PC-9 (cell line): ENCODE results near the gene ANO1. TPM values are rescaled to one million over a fixed set of nuclear protein-coding genes. Genes with fewer than 3 reads are reported as not detected.
A peak's percentile ranks its signal among the peaks of the same experiment; 100 is the strongest.

Experiments used
- BruUV-seq: library from RNA; stranded (reverse); fragments of 400-500 nt; replicated peaks from 2 replicates; lab custom pipeline; 2021; lab: Mats Ljungman, UMichigan
- CTCF ChIA-PET: fragments of 300-600 bp; sonication (Branson Sonifier 250); formaldehyde crosslinking; loops from one replicate; lab custom pipeline; 2022; ENCODE audit warnings: antibody characterized with exemption; lab: Charles Lee
- POLR2A ChIA-PET: fragments of 300-600 bp; sonication (Branson Sonifier 250); formaldehyde crosslinking; loops from one replicate; lab custom pipeline; 2022; ENCODE audit warnings: antibody characterized with exemption; ENCODE audit not compliant: unreplicated experiment; lab: Charles Lee
- DNase-seq, 2 experiments: peaks; one replicate each; pipeline versions ENCODE4 v3.0.0 to v3.0.0-alpha.2; 2015 to 2022; ENCODE audit warnings: mixed read lengths in 1 of 2
- H2AFZ ChIP-seq: fragments of 200-600 bp; sonication (generic); 2 replicates; pipeline ENCODE4 v1.8.1; 2017; ENCODE audit warnings: antibody characterized with exemption
- H3F3A ChIP-seq: fragments of 200-600 bp; sonication (generic); 2 replicates; pipeline ENCODE4 v1.8.1; 2017; ENCODE audit warnings: antibody characterized with exemption, mild to moderate bottlenecking, low read depth; ENCODE audit not compliant: insufficient read depth
- H3K27ac ChIP-seq: fragments of 200-600 bp; sonication (generic); 2 replicates; pipeline ENCODE4 v1.6.1; 2016; ENCODE audit warnings: mixed run types
- H3K27me3 ChIP-seq: fragments of 200-600 bp; sonication (generic); 2 replicates; pipeline ENCODE4 v1.6.1; 2016; ENCODE audit warnings: low read depth, mixed run types; ENCODE audit not compliant: insufficient read depth
- H3K36me3 ChIP-seq: fragments of 200-600 bp; sonication (generic); 2 replicates; pipeline ENCODE4 v1.6.1; 2016; ENCODE audit warnings: low read depth, mixed run types
- H3K4me1 ChIP-seq: fragments of 200-600 bp; sonication (generic); replicated peaks from 2 replicates; pipeline ENCODE4 v1.6.1; 2016; ENCODE audit warnings: mixed run types; ENCODE audit not compliant: insufficient read depth
- H3K4me2 ChIP-seq: fragments of 200-600 bp; sonication (generic); 2 replicates; pipeline ENCODE4 v1.6.1; 2017; ENCODE audit warnings: mixed run types
- H3K4me3 ChIP-seq: fragments of 200-600 bp; sonication (generic); 2 replicates; pipeline ENCODE4 v1.6.1; 2016; ENCODE audit warnings: mixed run types
- H3K79me2 ChIP-seq: fragments of 200-600 bp; sonication (generic); 2 replicates; pipeline ENCODE4 v1.6.1; 2017; ENCODE audit warnings: low read depth, mixed run types
- H3K9me2 ChIP-seq: fragments of 200-600 bp; sonication (generic); 2 replicates; pipeline ENCODE4 v1.8.1; 2017; ENCODE audit warnings: mild to moderate bottlenecking; ENCODE audit not compliant: insufficient read depth
- H3K9me3 ChIP-seq: fragments of 200-600 bp; sonication (generic); 2 replicates; pipeline ENCODE4 v1.8.1; 2016; ENCODE audit warnings: low read depth; ENCODE audit not compliant: insufficient read depth
- H4K20me1 ChIP-seq: fragments of 200-600 bp; sonication (generic); 2 replicates; pipeline ENCODE4 v1.8.1; 2017; ENCODE audit not compliant: insufficient read depth
- EZH2 ChIP-seq: fragments of 200-600 bp; sonication (generic); IDR thresholded peaks from 2 replicates; pipeline ENCODE4 v1.8.0; 2017; ENCODE audit warnings: antibody characterized with exemption, low read depth
- intact Hi-C: fragments of 100-400 bp; cut with micrococcal nuclease; formaldehyde crosslinking; loops from one replicate; pipeline ENCODE4 v1.10.0; 2022; ENCODE audit not compliant: unreplicated experiment
- total RNA-seq: library from RNA; stranded (reverse); gene quantifications from 2 replicates; pipeline ENCODE4 v1.2.3, GENCODE V29; 2021
- TF ChIP-seq, protein P1 (sequence below): fragments of 200-600 bp; sonication (generic); conservative IDR thresholded peaks from 2 replicates; pipeline ENCODE4 v1.6.1; 2017; ENCODE audit warnings: mixed run types, antibody characterized with exemption, mild to moderate bottlenecking, moderate library complexity

The ANO1 gene
- total RNA-seq, 1 experiment from 2014 or later, result 107 TPM

DNA sequence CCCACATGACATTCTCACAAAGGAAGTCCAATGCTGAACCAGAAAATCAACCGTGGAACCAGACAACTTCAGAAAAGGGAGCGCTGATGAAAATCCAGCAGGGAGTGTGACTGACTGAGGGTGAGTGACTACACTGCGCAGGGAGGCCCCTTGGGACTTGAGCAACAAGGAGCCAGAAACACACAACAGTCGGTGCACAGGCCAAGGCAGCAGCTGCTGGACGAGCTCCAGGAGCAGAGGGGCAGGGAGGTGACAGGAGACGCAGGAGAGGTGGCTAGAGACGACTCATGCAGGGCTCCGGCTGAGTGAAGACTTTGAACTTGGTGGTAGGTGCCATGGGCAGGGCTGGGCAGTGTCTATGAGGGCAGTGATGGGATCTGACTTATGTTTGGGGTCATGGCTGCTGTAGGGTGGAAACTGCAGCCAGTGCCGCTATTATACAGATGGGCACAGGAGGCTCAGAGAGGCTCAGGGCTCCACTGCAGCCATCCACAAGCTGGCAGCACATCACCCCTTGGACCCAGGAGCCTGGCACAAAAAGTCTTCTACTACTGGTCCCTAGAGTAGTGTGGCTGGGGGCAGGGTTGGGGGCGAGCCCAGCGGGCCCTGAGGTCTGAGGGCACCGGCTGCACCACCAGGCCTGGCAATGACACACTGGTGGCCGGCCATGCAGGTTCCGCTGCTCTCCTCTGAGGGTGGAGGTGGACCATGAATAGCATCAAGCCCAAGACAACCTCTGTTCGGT is 114.7 kb downstream of the ANO1 start:
- TF ChIP-seq EZH2, result no peak
- TF ChIP-seq, protein P1, sequence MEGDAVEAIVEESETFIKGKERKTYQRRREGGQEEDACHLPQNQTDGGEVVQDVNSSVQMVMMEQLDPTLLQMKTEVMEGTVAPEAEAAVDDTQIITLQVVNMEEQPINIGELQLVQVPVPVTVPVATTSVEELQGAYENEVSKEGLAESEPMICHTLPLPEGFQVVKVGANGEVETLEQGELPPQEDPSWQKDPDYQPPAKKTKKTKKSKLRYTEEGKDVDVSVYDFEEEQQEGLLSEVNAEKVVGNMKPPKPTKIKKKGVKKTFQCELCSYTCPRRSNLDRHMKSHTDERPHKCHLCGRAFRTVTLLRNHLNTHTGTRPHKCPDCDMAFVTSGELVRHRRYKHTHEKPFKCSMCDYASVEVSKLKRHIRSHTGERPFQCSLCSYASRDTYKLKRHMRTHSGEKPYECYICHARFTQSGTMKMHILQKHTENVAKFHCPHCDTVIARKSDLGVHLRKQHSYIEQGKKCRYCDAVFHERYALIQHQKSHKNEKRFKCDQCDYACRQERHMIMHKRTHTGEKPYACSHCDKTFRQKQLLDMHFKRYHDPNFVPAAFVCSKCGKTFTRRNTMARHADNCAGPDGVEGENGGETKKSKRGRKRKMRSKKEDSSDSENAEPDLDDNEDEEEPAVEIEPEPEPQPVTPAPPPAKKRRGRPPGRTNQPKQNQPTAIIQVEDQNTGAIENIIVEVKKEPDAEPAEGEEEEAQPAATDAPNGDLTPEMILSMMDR, result no peak
- CTCF ChIA-PET, result no interaction called here
- Histone ChIP-seq H3K4me3 (no peak overlapping the region), H4K20me1 (peaks cover 9% of the 10 kb centered on the region; the same call in 1 of the 2 replicates), H3K9me3 (no peaks in the 10 kb centered on the region), H3K36me3 (0 out of 2 replicates have a peak, but pooled peaks cover 7% of the 10 kb centered on the region), H3K9me2 (no peaks in the 10 kb centered on the region), H3K4me1 (peaks cover 13% of the 10 kb centered on the region; the same call in 1 of the 2 replicates), H3K27ac (no peak overlapping the region), H3K79me2 (no peaks in the 10 kb centered on the region), H3K27me3 (no peaks in the 10 kb centered on the region), H2AFZ (no peak overlapping the region), H3F3A (peaks cover 50% of the 10 kb centered on the region), H3K4me2 (no peak overlapping the region)
- BruUV-seq, result no TSS peak
- intact Hi-C loops, result loop anchor here (5.0 to 10.0 kb wide), 2 partner anchors 388 to 491 kb away; partner anchors contain the start of gene FGF19
- POLR2A ChIA-PET, result no interaction called here
- peak in 1 of 2 experiments; percentile 26 for DNase-seq

DNA sequence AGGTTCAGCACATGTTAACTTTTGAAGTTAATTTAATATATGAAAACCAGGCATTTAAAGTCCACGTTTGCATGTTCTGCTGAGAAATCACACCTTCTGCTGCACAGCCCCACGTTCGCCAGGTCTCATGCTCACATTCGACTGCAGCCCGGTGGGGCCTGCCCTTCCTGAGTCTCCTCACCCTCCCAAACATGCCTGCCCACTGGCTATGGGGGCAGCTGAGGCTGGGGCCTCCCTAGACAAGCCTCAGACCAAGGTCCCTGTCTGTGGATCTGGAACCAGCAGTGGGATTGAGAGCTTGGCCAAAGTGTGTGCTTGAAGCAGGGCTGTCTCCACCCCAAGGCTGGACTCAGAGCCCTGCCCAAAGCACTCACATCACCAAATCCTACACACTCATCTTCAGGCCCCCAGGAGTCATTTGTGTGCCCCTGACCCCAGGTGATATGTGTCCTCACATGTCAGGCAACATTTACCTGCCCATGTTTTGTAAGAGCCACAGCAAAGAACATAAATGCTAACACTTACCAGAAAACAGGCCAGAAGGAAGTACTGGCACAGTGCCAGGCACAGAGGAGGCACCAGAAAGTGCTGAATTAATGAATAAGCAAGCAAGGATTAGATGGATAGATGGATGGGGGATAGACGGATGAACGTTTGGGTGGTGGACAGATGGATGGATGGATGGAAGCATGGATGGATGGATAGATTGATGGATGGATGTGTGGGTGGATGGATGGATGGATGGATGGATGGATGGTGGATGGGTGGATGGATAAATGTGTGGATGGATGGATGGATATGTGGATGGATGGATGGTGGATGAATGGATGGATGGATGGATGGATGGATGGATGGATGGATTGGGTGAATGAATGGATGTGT is 115.5 kb downstream of the ANO1 start:
- ChIA-PET POLR2A (no interaction called here), CTCF (no interaction called here)
- Histone ChIP-seq H3F3A (peaks cover 42% of the 10 kb centered on the region), H3K27ac (no peak overlapping the region), H4K20me1 (peaks cover 6% of the 10 kb centered on the region; the same call in 1 of the 2 replicates), H3K4me2 (no peak overlapping the region), H3K4me3 (no peak overlapping the region), H3K27me3 (no peaks in the 10 kb centered on the region), H3K9me3 (no peaks in the 10 kb centered on the region), H3K9me2 (no peaks in the 10 kb centered on the region), H3K4me1 (peaks cover 13% of the 10 kb centered on the region; the same call in 1 of the 2 replicates), H2AFZ (no peak overlapping the region), H3K36me3 (0 out of 2 replicates have a peak, but pooled peaks cover 7% of the 10 kb centered on the region), H3K79me2 (no peaks in the 10 kb centered on the region)
- intact Hi-C loops, result loop anchor here (5.0 to 10.0 kb wide), 2 partner anchors 389 to 491 kb away; partner anchors contain the start of gene FGF19
- peak in 1 of 2 experiments; percentile 27 for DNase-seq
- BruUV-seq, result no TSS peak
- no peak for TF ChIP-seq EZH2
- TF ChIP-seq, protein P1, result no peak
